NCI-H2081 (cell line): ENCODE data around the gene GFI1B.
A peak's percentile ranks its signal among the peaks of the same experiment; 100 is the strongest.

ENCODE experiments used
- DNase-seq, 2 experiments: peaks; one replicate each; lab custom pipeline; 2025; lab: John Stamatoyannopoulos, UW

GFI1B gene

GRCh38 chr9:133009906-133010582 lies 31.6 kb downstream of the GFI1B start:
- DNase-seq = no peak

GRCh38 chr9:133014696-133015095 lies 36.2 kb downstream of the GFI1B start:
- no peak for DNase-seq

GRCh38 chr9:133023117-133023890 lies 44.8 kb downstream of the GFI1B start:
- no peak for DNase-seq

GRCh38 chr9:133026426-133026825 lies 47.9 kb downstream of the GFI1B start:
- no peak for DNase-seq

GRCh38 chr9:133027134-133027533 lies 48.6 kb downstream of the GFI1B start:
- DNase-seq = no peak

GRCh38 chr9:133028221-133028620 lies 49.7 kb downstream of the GFI1B start:
- no peak for DNase-seq

- no peak for DNase-seq
Observed at GRCh38 chr9:133029994-133030316, 51.5 kb downstream of the GFI1B start.

- peak; percentile 98 to 99 for DNase-seq
Observed at GRCh38 chr9:133030317-133031129, 52.0 kb downstream of the GFI1B start, which contains the start of gene GTF3C5. Gene GTF3C5, plus strand, starts transcription at chr9:133030997. Its CDS starts 15 bp downstream, at chr9:133031012.

- no peak for DNase-seq
Observed at GRCh38 chr9:133031130-133031422, 52.6 kb downstream of the GFI1B start.

GRCh38 chr9:133031496-133031911 lies 53.0 kb downstream of the GFI1B start:
- peak in 1 of 2 experiments; percentile 32 for DNase-seq

GRCh38 chr9:133032171-133032570 lies 53.7 kb downstream of the GFI1B start:
- no peak for DNase-seq

GRCh38 chr9:133035669-133036068 lies 57.2 kb downstream of the GFI1B start:
- no peak for DNase-seq

GRCh38 chr9:133037775-133038515 lies 59.5 kb downstream of the GFI1B start:
- no peak for DNase-seq

- DNase-seq = peak in 1 of 2 experiments; percentile 38
Observed at GRCh38 chr9:133040892-133041479, 62.5 kb downstream of the GFI1B start.
